ENCODE data around the gene CNNM2.

Gene CNNM2

GRCh38 chr10:103090911-103091310, 172.8 kb downstream of the CNNM2 start:
- no peaks in the 10 kb centered on the region for H3F3A ChIP-seq (ENCODE audit: control insufficient read depth, insufficient read depth)
- peaks cover 93% of the 10 kb centered on the region for H3K36me3 ChIP-seq (ENCODE audit: control insufficient read depth, low read length)
- TF ChIP-seq EZH2phosphoT487 (IDR thresholded peaks at IDR 0.05; ENCODE audit: borderline replicate concordance, low read length) (no peak), CTCF (IDR thresholded peaks at IDR 0.05; ENCODE audit: low read depth, low read length, poor library complexity, severe bottlenecking) (no peak)
- H3K79me2 ChIP-seq (ENCODE audit: control insufficient read depth, low read length) = no peaks in the 10 kb centered on the region
- no peak overlapping the region for H3K4me3 ChIP-seq (ENCODE audit: low read length)
- H4K20me1 ChIP-seq (ENCODE audit: control insufficient read depth, insufficient read depth, low read depth, low read length) = no peaks in the 10 kb centered on the region
- no peaks in the 10 kb centered on the region for H3K9me2 ChIP-seq (replicated peaks; ENCODE audit: control insufficient read depth, low read length)
- H3K9me3 ChIP-seq (ENCODE audit: control insufficient read depth, insufficient read depth, low read length) = no peaks in the 10 kb centered on the region
- 0 out of 2 replicates have a peak, but pooled peaks cover 2% of the 10 kb centered on the region for H3K4me1 ChIP-seq (ENCODE audit: control insufficient read depth, low read length)
- no peak overlapping the region for H3K4me2 ChIP-seq (ENCODE audit: low read length)
- H3K27me3 ChIP-seq (ENCODE audit: control insufficient read depth, low read length) = no peaks in the 10 kb centered on the region
- H3K27ac ChIP-seq (ENCODE audit: low read depth, low read length) = no peak overlapping the region

GRCh38 chr10:103095005-103095404, 176.9 kb downstream of the CNNM2 start:
- H3K4me2 ChIP-seq (ENCODE audit: low read length) = no peak overlapping the region
- H3K9me2 ChIP-seq (replicated peaks; ENCODE audit: control insufficient read depth, low read length) = no peaks in the 10 kb centered on the region
- H3K79me2 ChIP-seq (ENCODE audit: control insufficient read depth, low read length) = no peaks in the 10 kb centered on the region
- 0 out of 2 replicates have a peak, but pooled peaks cover 6% of the 10 kb centered on the region for H3K4me1 ChIP-seq (ENCODE audit: control insufficient read depth, low read length)
- H3K9me3 ChIP-seq (ENCODE audit: control insufficient read depth, insufficient read depth, low read length) = no peaks in the 10 kb centered on the region
- H3K27ac ChIP-seq (ENCODE audit: low read depth, low read length) = no peak overlapping the region
- no peaks in the 10 kb centered on the region for H4K20me1 ChIP-seq (ENCODE audit: control insufficient read depth, insufficient read depth, low read depth, low read length)
- H3K27me3 ChIP-seq (ENCODE audit: control insufficient read depth, low read length) = no peaks in the 10 kb centered on the region
- TF ChIP-seq EZH2phosphoT487 (IDR thresholded peaks at IDR 0.05; ENCODE audit: borderline replicate concordance, low read length) (no peak), CTCF (IDR thresholded peaks at IDR 0.05; ENCODE audit: low read depth, low read length, poor library complexity, severe bottlenecking) (no peak)
- H3K4me3 ChIP-seq (ENCODE audit: low read length) = no peak overlapping the region
- no peaks in the 10 kb centered on the region for H3F3A ChIP-seq (ENCODE audit: control insufficient read depth, insufficient read depth)
- peaks cover 91% of the 10 kb centered on the region for H3K36me3 ChIP-seq (ENCODE audit: control insufficient read depth, low read length)

- no peaks in the 10 kb centered on the region for H3K79me2 ChIP-seq (ENCODE audit: control insufficient read depth, low read length)
- peaks cover 91% of the 10 kb centered on the region for H3K36me3 ChIP-seq (ENCODE audit: control insufficient read depth, low read length)
- no peaks in the 10 kb centered on the region for H4K20me1 ChIP-seq (ENCODE audit: control insufficient read depth, insufficient read depth, low read depth, low read length)
- H3F3A ChIP-seq (ENCODE audit: control insufficient read depth, insufficient read depth) = no peaks in the 10 kb centered on the region
- H3K4me2 ChIP-seq (ENCODE audit: low read length) = no peak overlapping the region
- no peak for TF ChIP-seq EZH2phosphoT487 (IDR thresholded peaks at IDR 0.05; ENCODE audit: borderline replicate concordance, low read length)
- TF ChIP-seq CTCF (IDR thresholded peaks at IDR 0.05; ENCODE audit: low read depth, low read length, poor library complexity, severe bottlenecking) = no peak
- H3K9me3 ChIP-seq (ENCODE audit: control insufficient read depth, insufficient read depth, low read length) = no peaks in the 10 kb centered on the region
- no peak overlapping the region for H3K27ac ChIP-seq (ENCODE audit: low read depth, low read length)
- 0 out of 2 replicates have a peak, but pooled peaks cover 6% of the 10 kb centered on the region for H3K4me1 ChIP-seq (ENCODE audit: control insufficient read depth, low read length)
- no peaks in the 10 kb centered on the region for H3K27me3 ChIP-seq (ENCODE audit: control insufficient read depth, low read length)
- no peaks in the 10 kb centered on the region for H3K9me2 ChIP-seq (replicated peaks; ENCODE audit: control insufficient read depth, low read length)
- H3K4me3 ChIP-seq (ENCODE audit: low read length) = no peak overlapping the region
These were observed 178.0 kb downstream of the CNNM2 start for GRCh38 chr10:103096130-103096529.
